Amygdala (tissue), 56 donors: ENCODE measurements around the gene CYP4V2.

Experiments used
- DNase-seq, 56 donors: peaks; one replicate each; lab custom pipeline; 2025; lab: John Stamatoyannopoulos, UW

Gene CYP4V2

DNA sequence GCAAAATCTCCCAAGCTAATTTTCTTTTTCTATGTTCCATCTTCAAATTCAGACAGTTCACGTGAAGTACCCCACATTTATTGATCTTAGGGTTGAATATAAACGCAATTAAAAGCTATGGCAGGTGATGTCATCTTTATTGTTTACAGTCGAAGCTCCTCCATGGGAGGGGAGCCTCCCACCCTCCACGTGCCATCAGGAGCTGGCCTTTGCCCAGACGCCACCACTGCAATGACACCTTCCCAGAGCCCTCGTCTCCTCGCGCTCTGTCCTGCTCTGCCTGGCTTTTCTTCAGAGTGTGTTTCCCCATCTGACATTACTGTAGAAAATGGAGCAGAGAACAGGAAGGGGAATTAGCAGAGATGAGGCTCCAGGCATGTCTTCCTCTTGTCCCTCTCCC, 18.8 kb upstream of the CYP4V2 start:
- no peak for DNase-seq

DNA sequence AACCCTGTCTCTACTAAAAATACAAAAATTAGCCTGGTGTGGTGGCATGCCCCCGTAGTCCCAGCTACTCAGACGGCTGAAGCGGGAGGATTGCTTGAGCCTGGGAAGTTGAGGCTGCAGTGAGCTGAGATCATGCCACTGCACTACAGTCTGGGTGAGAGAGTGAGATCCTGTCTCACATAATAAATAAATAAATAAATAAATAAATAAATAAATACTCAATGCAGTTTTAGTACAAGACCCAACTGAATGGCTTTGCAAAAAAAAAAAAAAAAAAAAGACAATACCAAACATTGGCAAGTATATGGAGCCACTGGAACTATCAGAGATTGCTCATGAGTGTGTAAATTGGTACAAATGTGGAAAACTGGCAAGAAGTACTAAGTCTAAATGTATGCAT, 3.3 kb upstream of the CYP4V2 start:
- DNase-seq, result no peak

DNA sequence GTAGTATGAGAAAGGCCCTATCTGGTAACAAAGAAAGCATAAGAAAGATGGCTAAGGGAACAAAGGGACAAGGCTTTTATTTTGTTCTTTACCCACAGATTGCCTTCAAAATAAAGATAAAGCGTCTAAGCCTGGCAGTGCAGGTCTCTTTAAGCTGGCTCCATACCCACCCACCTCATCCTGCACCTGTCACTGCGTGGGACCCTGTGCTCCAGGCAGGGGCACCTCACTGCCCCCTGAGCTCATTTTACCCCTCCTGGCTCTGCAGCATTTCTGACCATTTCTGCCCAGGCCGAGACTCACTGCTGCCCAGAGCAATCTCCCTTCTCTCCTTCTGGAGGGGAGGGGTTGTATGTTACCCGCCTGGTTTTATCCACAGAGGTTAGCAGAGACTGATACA, 1.7 kb upstream of the CYP4V2 start:
- DNase-seq, result no peak

DNA sequence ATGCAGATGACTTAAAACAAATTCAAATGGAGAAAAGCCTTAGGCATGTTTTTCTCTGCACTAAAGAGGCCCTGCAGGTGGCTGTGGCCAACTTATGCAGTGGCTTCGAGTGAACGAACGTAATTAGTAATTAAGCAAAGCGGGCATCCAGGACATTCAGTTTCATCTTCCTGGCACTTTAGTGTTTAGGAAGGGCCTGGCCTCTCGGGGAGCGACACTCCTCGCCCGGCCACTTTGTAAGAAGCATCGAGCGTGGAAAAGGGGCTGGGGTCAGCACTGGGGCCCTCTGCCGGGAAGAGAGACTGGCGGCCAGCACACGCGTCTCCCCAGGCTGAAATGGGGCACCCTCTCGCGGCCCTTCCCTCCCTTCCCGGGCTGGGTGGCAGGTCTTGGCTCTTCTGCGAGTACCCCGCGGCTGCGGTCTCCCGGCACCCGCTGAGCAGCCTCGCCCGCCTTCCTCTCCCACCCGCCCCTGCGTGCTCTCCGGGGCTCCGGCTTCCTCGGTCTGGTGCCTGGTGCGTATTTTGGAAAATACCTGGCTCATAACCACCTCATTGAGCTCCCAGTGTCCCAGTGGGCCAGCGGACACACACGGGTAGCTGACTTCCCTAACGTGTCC, 677 bp upstream of the CYP4V2 start:
- peak in 27 of 56 donors; percentile 34 to 85 (median 66) for DNase-seq

GRCh38 chr4:186192066-186192612, 772 bp downstream of the CYP4V2 start:
- DNase-seq, result peak in 35 of 56 donors; percentile 16 to 78 (median 58)

DNA sequence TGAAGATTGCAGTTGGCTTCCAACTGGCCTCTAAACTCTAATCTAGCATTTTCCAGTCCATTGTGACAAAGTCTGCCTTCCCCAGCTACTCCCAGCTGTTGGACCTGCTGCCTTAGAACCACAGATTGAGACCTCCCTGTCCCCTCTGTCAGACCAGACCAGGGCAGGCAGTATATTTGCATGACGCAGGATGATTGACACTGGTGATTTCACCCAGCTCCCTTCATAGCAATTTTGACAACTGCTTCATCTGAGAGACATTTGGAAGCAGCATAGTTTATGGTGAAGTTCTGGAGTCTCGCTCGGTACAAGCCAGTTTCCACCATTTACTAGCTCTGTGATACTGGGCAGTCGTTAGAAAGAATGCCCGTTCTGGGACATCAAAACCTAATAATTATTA, 2.5 kb downstream of the CYP4V2 start:
- no peak for DNase-seq

- no peak for DNase-seq
Observed at GRCh38 chr4:186196063-186196462, 4.7 kb downstream of the CYP4V2 start.

- no peak for DNase-seq
Observed at GRCh38 chr4:186200516-186200915, 9.1 kb downstream of the CYP4V2 start.

GRCh38 chr4:186201010-186201409, 9.6 kb downstream of the CYP4V2 start:
- DNase-seq, result no peak

DNA sequence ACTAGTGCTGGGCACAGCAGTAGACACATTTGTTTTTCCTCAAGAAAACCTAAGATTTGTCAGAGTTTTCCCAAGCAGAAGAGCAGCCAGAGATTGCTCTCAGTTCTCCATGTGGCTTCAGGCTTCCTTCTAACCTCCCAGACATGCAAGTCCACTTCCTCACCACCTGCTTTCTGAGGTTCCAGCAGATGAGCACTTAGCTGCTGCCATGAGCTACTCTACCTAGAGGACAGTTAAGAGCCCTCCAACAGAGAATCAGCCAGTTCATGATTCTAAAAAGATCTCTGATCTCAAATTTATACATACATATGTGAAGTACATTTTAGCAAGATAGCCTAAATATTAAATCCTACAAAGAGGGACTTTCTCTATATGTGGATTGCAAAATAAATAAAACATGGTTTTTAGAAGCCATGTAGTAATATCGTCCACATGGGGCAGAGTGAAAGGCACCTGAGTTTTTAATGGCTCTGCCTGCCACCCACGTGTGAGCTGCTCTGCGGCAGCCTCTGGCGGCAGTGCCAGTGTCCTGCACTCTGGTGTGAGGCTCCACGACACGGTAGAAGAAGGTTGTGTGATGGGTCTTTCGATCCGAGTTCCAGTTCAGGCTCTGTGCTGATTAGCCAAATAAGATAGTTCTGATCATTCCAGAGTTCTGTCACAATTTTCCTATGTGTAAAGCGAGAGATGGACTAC, 10.3 kb downstream of the CYP4V2 start:
- DNase-seq, result peak in 2 of 56 donors; percentile 13 to 14

DNA sequence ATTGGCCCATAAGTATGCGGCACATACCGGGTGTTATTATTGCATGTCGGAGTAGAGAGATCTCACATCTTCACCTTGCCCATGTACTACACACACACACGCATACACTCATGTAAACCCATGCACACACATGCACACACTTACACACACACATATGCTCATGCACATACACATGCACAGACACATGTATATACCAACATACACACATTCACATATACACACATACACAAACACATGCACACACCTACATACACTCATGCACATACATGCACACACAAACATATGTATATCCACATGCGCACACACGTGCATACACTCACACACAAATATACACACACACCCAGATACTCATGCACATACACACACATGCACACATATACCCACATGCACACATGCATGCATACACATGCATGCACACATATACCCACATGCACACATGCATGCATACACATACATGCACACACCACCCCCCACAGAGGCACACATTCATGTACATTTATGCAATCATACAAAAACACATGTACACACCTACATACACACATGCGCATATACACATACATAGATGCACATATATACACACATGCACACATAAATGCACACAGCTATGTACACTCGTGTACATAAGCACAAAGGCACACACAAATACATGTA, 11.2 kb downstream of the CYP4V2 start:
- DNase-seq, result no peak

DNA sequence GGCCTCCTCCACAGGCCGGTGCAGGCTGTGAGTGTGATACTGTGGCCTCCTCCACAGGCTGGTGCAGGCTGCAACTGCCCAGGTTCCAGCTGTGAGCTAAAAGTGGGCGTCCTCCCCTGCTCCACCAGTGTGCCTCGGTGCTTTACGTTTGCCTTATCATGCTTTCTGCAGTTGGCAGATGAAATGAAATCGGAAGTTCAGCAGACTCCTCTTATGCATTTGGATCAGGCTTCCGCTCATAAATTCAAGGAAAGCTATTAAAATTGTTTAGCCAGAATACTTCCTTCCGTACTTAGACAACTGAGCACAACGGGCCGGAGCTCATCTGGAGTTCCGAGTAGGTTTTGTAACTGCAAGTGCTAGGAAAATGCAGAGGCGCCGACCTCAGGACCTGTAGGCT, 12.0 kb downstream of the CYP4V2 start:
- no peak for DNase-seq

GRCh38 chr4:186204103-186204559, 12.8 kb downstream of the CYP4V2 start:
- DNase-seq, result peak in 5 of 56 donors; percentile 7 to 59 (median 34)

DNA sequence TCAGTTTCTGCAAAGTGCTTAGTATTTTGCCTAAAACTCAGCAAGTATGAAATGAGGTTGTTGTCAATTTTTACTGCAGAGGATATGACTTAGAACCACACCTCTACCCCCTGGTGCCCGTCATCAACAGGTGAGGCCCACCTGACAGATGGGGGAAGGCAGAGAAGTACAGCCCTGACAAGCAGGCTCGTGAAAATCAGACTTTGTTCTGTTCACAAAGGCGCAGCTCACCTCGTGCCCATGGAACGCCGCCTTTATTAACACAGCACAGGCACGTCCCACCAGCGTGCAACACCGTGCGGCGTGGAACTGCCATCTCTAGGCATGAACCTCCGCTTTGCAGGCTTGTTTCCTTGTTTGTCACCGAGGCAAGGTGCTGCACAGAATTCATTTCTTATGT, 13.3 kb downstream of the CYP4V2 start:
- no peak for DNase-seq

DNA sequence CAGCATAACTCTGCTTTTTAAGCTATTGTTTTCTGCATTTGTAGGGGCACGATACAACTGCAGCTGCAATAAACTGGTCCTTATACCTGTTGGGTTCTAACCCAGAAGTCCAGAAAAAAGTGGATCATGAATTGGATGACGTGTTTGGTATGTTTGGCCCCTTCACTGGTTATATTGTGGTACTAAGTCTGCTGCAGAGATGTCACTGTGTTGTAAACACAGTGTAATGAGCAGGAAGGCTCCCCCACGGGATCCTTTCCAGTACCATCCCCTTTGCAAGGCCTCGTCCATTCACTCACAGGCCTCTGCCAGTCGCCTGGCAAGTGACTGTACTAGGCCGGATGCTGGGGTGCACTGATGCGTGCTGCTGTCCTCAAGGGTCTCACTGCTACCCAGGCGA, 13.8 kb downstream of the CYP4V2 start:
- DNase-seq, result no peak

DNA sequence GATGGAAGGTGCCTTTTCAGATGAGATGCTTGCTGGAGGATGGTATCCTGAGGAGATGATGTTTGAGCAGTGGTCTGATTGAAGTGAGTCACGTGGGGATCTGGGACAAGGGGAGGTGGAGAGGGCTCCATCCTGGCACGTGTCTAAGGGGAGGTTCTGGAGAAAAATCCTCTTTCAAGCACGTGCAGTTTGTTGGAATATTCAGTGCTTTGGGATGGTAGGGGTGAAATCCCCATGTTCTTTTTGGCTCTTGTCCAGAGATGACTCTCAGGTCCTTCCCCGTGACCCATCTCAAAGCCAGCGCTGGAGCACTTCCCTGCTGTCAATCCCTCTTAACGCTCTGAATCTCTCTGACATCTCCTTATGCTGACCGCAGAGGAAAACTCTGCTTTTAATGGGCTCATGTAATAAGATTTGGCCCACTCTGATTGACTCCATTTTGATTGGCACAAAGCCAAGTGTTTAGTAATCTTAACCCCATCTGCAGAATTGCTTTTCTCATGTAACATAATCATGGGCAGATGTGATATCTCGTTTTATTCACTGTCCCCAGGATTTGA, 25.2 kb downstream of the CYP4V2 start:
- peak in 1 of 56 donors; percentile 10 for DNase-seq

GRCh38 chr4:186217733-186218293, 26.4 kb downstream of the CYP4V2 start:
- DNase-seq, result no peak

- DNase-seq, result no peak
Observed at GRCh38 chr4:186221624-186222023, 30.3 kb downstream of the CYP4V2 start.

DNA sequence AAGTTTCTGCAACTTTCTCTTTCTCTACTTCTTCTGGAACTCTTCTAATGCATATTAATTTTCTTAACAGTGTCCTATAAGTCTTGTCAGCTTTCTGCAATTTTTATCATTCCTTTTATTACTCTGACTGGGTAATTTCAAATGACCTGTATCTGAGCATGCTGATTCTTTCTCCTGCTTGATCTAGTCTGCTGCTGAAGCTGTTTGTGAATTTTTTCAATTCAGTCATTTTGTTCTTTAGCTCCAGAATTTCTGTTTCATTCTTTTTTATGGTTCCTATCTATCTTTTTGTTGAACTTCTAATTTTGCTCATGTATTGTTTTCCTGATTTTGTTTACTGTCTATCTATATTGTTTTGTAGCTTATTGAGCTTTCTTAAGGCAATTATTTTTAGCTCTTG, 34.5 kb downstream of the CYP4V2 start:
- no peak for DNase-seq

DNA sequence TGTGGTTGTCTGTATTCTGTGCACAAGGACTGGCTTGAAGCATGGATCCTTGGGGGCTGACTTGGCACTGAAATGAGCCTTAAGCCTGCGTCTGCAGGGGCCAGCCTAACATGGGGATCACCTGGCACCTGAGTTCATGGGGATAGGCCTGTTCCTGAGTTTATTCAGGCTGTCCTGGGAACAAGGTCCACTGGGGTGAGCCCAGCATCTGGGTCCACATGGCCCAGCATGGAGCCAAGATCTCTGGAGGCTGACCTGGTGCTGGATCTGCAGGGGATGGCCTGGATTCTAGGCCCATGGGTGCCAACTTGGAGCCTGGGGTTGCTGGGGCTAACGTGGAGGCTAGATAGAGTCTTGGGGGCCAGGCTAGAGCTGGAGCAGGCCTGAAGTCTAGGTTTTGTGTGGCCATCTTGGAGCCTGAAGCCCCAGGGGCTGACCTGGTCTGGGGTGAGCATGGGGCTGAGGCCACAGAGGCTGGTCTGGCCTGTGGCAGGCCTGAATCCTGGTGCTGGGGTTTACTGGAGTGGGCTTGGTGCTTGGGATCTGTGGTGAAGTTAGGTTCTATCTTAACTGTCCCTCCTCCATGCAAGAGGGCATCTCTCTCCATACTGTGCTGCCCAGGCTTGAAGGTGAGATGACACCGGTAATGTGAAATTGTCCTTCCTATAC, 35.3 kb downstream of the CYP4V2 start:
- no peak for DNase-seq
